Measurements from ENCODE around the gene MYO9B. TPM values are rescaled to one million over a fixed set of nuclear protein-coding genes. Genes with fewer than 3 reads are reported as not detected.

MYO9B gene
- total and polyA plus RNA-seq, 9 of the 15 experiments (the other 6 are each of a cell fraction or from before 2014, with no cell fraction given): 2.4 to 77.6 (median 23.0) TPM

- TF ChIP-seq, protein P1, sequence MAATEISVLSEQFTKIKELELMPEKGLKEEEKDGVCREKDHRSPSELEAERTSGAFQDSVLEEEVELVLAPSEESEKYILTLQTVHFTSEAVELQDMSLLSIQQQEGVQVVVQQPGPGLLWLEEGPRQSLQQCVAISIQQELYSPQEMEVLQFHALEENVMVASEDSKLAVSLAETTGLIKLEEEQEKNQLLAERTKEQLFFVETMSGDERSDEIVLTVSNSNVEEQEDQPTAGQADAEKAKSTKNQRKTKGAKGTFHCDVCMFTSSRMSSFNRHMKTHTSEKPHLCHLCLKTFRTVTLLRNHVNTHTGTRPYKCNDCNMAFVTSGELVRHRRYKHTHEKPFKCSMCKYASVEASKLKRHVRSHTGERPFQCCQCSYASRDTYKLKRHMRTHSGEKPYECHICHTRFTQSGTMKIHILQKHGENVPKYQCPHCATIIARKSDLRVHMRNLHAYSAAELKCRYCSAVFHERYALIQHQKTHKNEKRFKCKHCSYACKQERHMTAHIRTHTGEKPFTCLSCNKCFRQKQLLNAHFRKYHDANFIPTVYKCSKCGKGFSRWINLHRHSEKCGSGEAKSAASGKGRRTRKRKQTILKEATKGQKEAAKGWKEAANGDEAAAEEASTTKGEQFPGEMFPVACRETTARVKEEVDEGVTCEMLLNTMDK (IDR thresholded peaks at IDR 0.05; ENCODE audit: borderline replicate concordance, insufficient read depth, low read depth, low read length, poor library complexity, severe bottlenecking): no peak
- TF ChIP-seq MED1 (CRISPR knock-in tag; IDR thresholded peaks at IDR 0.05; ENCODE audit: borderline replicate concordance) (no peak), POLR2G (IDR thresholded peaks at IDR 0.05; ENCODE audit: low read depth, low read length) (no peak), GTF2E2 (tag; IDR thresholded peaks at IDR 0.05) (no peak), KDM1A (IDR thresholded peaks at IDR 0.05) (peak in 1 of 2 experiments; percentile 54; a peak in 1 of 4 replicates), RFX7 (CRISPR knock-in tag; IDR thresholded peaks at IDR 0.05) (no peak), JUND (IDR thresholded peaks at IDR 0.05; ENCODE audit: borderline replicate concordance, low read depth, low read length) (peak; percentile 83), JUND (tag; IDR thresholded peaks at IDR 0.05; ENCODE audit: borderline replicate concordance, low read depth, low read length) (peak; percentile 76; the same call in 2 of the 3 replicates), SRSF9 (IDR thresholded peaks at IDR 0.05; ENCODE audit: borderline replicate concordance, low read depth, low read length) (no peak), NR2C1 (IDR thresholded peaks at IDR 0.05) (peak; percentile 89), NR2C1 (tag; IDR thresholded peaks at IDR 0.05) (peak; percentile 91), KAT2B (IDR thresholded peaks at IDR 0.05; ENCODE audit: low read depth, low read length) (no peak), NBN (IDR thresholded peaks at IDR 0.05; ENCODE audit: low read depth) (0 out of 2 replicates have a peak, but pooled peaks have one; percentile 19), ASH1L (IDR thresholded peaks at IDR 0.05; ENCODE audit: borderline replicate concordance, low read depth, partially characterized antibody) (no peak), ZFP1 (CRISPR knock-in tag; IDR thresholded peaks at IDR 0.05) (no peak), CXXC5 (CRISPR knock-in tag; IDR thresholded peaks at IDR 0.05) (peak; percentile 21; the same call in 1 of the 2 replicates), RHOXF2B (CRISPR knock-in tag; conservative IDR thresholded peaks at IDR 0.05) (no peak), TEAD2 (tag; IDR thresholded peaks at IDR 0.05) (no peak), RBM25 (IDR thresholded peaks at IDR 0.05; ENCODE audit: low read depth, low read length, severe bottlenecking) (peak; percentile 65), RFX1 (IDR thresholded peaks at IDR 0.05) (no peak), ZNF561 (CRISPR knock-in tag; conservative IDR thresholded peaks at IDR 0.05) (no peak), ZNF639 (CRISPR knock-in tag; conservative IDR thresholded peaks at IDR 0.05 in 1 of 2, IDR thresholded peaks at IDR 0.05 in 1 of 2) (no peak), TCF7 (IDR thresholded peaks at IDR 0.05; ENCODE audit: borderline replicate concordance) (no peak)
- TF ChIP-seq, protein P2, sequence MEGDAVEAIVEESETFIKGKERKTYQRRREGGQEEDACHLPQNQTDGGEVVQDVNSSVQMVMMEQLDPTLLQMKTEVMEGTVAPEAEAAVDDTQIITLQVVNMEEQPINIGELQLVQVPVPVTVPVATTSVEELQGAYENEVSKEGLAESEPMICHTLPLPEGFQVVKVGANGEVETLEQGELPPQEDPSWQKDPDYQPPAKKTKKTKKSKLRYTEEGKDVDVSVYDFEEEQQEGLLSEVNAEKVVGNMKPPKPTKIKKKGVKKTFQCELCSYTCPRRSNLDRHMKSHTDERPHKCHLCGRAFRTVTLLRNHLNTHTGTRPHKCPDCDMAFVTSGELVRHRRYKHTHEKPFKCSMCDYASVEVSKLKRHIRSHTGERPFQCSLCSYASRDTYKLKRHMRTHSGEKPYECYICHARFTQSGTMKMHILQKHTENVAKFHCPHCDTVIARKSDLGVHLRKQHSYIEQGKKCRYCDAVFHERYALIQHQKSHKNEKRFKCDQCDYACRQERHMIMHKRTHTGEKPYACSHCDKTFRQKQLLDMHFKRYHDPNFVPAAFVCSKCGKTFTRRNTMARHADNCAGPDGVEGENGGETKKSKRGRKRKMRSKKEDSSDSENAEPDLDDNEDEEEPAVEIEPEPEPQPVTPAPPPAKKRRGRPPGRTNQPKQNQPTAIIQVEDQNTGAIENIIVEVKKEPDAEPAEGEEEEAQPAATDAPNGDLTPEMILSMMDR (IDR thresholded peaks at IDR 0.05 in 2 of 3, conservative IDR thresholded peaks at IDR 0.05 in 1 of 3; ENCODE audit: insufficient read depth in 2 of 3, low read depth in 1 of 3, low read length in 3 of 3): peak in 1 of 3 experiments; percentile 15; a peak in 1 of 6 replicates
These were observed 22.1 kb downstream of the MYO9B start (continued) for GRCh38 chr19:17097593-17098126.
